Right lobe of liver (tissue), 4 donors: ENCODE measurements around the gene ENTHD1.

Source experiments
- POLR2A ChIP-seq: fragments of 450-650 bp; IDR thresholded peaks from one replicate; pipeline ENCODE4 v1.6.1; 2017; ENCODE audit warnings: antibody characterized with exemption, mild to moderate bottlenecking
- TF ChIP-seq, protein P1 (sequence below), 4 donors: fragments of 200-600 bp in 3 of 4; fragments of 450-650 bp in 1 of 4; IDR thresholded peaks; one replicate each; pipeline versions ENCODE4 v1.5.1 to v1.8.0; 2016 to 2022; ENCODE audit warnings: antibody characterized with exemption in 4 of 4, mild to moderate bottlenecking in 2 of 4
- donor health status: DM: no; HTN: no; CAD: no.
- donor health status: DM: no; HTN: no; CAD: no.
- donor health status: DM: no; HTN: yes; CAD: no.

DNA sequence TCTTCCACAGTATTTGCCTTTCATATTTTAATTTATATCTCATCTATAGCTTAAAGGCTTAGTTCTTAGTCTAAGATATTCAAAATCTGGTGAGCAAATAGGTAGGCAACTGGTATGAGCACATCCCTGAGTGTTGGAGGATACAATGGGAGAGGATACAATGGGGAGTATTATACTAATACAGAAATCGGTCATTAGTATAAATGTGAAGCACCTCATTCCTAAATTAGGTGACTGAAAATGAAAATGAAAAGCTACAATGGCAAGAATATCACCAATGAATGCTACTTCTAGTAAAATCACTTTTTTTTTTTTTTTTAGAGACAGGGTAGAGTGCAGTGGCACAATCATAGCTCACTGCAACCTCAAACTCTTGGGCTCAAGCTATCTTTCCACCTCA lies 21.0 kb downstream of the ENTHD1 start:
- TF ChIP-seq POLR2A: no peak
- TF ChIP-seq, protein P1, sequence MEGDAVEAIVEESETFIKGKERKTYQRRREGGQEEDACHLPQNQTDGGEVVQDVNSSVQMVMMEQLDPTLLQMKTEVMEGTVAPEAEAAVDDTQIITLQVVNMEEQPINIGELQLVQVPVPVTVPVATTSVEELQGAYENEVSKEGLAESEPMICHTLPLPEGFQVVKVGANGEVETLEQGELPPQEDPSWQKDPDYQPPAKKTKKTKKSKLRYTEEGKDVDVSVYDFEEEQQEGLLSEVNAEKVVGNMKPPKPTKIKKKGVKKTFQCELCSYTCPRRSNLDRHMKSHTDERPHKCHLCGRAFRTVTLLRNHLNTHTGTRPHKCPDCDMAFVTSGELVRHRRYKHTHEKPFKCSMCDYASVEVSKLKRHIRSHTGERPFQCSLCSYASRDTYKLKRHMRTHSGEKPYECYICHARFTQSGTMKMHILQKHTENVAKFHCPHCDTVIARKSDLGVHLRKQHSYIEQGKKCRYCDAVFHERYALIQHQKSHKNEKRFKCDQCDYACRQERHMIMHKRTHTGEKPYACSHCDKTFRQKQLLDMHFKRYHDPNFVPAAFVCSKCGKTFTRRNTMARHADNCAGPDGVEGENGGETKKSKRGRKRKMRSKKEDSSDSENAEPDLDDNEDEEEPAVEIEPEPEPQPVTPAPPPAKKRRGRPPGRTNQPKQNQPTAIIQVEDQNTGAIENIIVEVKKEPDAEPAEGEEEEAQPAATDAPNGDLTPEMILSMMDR (IDR thresholded peaks at IDR 0.05): no peak
